ENCODE data around the gene PFAS. TPM values are rescaled to one million over a fixed set of nuclear protein-coding genes. Genes with fewer than 3 reads are reported as not detected.
"Not testable (repeated sequence)": the region's sequence is repeated elsewhere in the genome, so short reads cannot be mapped to it uniquely, and the experiment has no call there.

Gene PFAS
- polyA plus RNA-seq, 1 donor from 2014 or later = 11.7 TPM

GRCh38 chr17:8244768-8245167, 4.3 kb upstream of the PFAS start:
- H3K9me2 ChIP-seq (ENCODE audit: insufficient read depth, low read length) = no peaks in the 10 kb centered on the region
- no peaks in the 10 kb centered on the region for H3K27me3 ChIP-seq (ENCODE audit: insufficient read depth, low read depth, low read length)
- no peaks in the 10 kb centered on the region for H3K36me3 ChIP-seq (ENCODE audit: insufficient read depth, low read length)
- TF ChIP-seq MXI1 (conservative IDR thresholded peaks at IDR 0.05; ENCODE audit: poor library complexity, severe bottlenecking) = no peak
- no peak overlapping the region for H3K27ac ChIP-seq (ENCODE audit: low read length)
- peaks cover 27% of the 10 kb centered on the region for H3K79me2 ChIP-seq (replicated peaks; ENCODE audit: insufficient read depth, low read length)
- H3K9ac ChIP-seq (ENCODE audit: low read length) = no peak overlapping the region
- no peak overlapping the region for H3K4me3 ChIP-seq (ENCODE audit: low read length)
- H3F3A ChIP-seq (ENCODE audit: insufficient read depth, low read length, poor library complexity, severe bottlenecking) = no peaks in the 10 kb centered on the region
- no peak overlapping the region for H2AFZ ChIP-seq (ENCODE audit: low read depth, low read length)
- H3K4me2 ChIP-seq (ENCODE audit: low read length) = no peak overlapping the region
- no peaks in the 10 kb centered on the region for H4K20me1 ChIP-seq (ENCODE audit: insufficient read depth)
- no peaks in the 10 kb centered on the region for H3K9me3 ChIP-seq (ENCODE audit: low read length)

GRCh38 chr17:8249621-8250500, 772 bp downstream of the PFAS start:
- Histone ChIP-seq H3K4me2 (ENCODE audit: low read length) (peak overlapping the region; percentile 65), H3K27ac (ENCODE audit: low read length) (peak overlapping the region; percentile 100), H3K9ac (ENCODE audit: low read length) (peak overlapping the region; percentile 98), H2AFZ (ENCODE audit: low read depth, low read length) (peak overlapping the region; percentile 90), H4K20me1 (ENCODE audit: insufficient read depth) (no peaks in the 10 kb centered on the region), H3K9me3 (ENCODE audit: low read length) (no peaks in the 10 kb centered on the region), H3K27me3 (ENCODE audit: insufficient read depth, low read depth, low read length) (no peaks in the 10 kb centered on the region), H3K4me3 (ENCODE audit: low read length) (peak overlapping the region; percentile 97), H3K36me3 (ENCODE audit: insufficient read depth, low read length) (no peaks in the 10 kb centered on the region), H3F3A (ENCODE audit: insufficient read depth, low read length, poor library complexity, severe bottlenecking) (no peaks in the 10 kb centered on the region), H3K79me2 (replicated peaks; ENCODE audit: insufficient read depth, low read length) (peaks cover 22% of the 10 kb centered on the region), H3K9me2 (ENCODE audit: insufficient read depth, low read length) (no peaks in the 10 kb centered on the region)
- TF ChIP-seq REST (IDR thresholded peaks at IDR 0.05; ENCODE audit: borderline replicate concordance) (no peak), EP300 (conservative IDR thresholded peaks at IDR 0.05; ENCODE audit: poor library complexity, severe bottlenecking) (no peak), MXI1 (conservative IDR thresholded peaks at IDR 0.05; ENCODE audit: poor library complexity, severe bottlenecking) (no peak), SMC3 (conservative IDR thresholded peaks at IDR 0.05; ENCODE audit: poor library complexity) (no peak), CTCF (IDR thresholded peaks at IDR 0.05; ENCODE audit: poor library complexity, severe bottlenecking) (no peak), POLR2AphosphoS5 (IDR thresholded peaks at IDR 0.05) (no peak), RAD21 (conservative IDR thresholded peaks at IDR 0.05) (no peak), TAF1 (IDR thresholded peaks at IDR 0.05; ENCODE audit: low read depth) (no peak), EZH2 (IDR thresholded peaks at IDR 0.05; ENCODE audit: borderline replicate concordance, insufficient read depth, low read length, poor library complexity, severe bottlenecking) (no peak)

- not testable (repeated sequence) for H3K9ac ChIP-seq (ENCODE audit: low read length); H3K27ac ChIP-seq (ENCODE audit: low read length); H3K27me3 ChIP-seq (ENCODE audit: insufficient read depth, low read depth, low read length); H4K20me1 ChIP-seq (ENCODE audit: insufficient read depth); H2AFZ ChIP-seq (ENCODE audit: low read depth, low read length); H3K9me3 ChIP-seq (ENCODE audit: low read length); H3K36me3 ChIP-seq (ENCODE audit: insufficient read depth, low read length); H3K4me3 ChIP-seq (ENCODE audit: low read length); H3K9me2 ChIP-seq (ENCODE audit: insufficient read depth, low read length); H3F3A ChIP-seq (ENCODE audit: insufficient read depth, low read length, poor library complexity, severe bottlenecking); H3K4me2 ChIP-seq (ENCODE audit: low read length)
- H3K79me2 ChIP-seq (replicated peaks; ENCODE audit: insufficient read depth, low read length) = peaks cover 14% of the 10 kb centered on the region
Measured at GRCh38 chr17:8251411-8251810, 2.3 kb downstream of the PFAS start.
